ENCODE results near the gene WFDC5. TPM values are rescaled to one million over a fixed set of nuclear protein-coding genes. Genes with fewer than 3 reads are reported as not detected.

The WFDC5 gene
- total and polyA plus RNA-seq, 10 of the 15 experiments (the other 5 are each of a cell fraction or from before 2014, with no cell fraction given), result 0.20 to 0.26 (median 0.21) TPM; not detected in 7

DNA sequence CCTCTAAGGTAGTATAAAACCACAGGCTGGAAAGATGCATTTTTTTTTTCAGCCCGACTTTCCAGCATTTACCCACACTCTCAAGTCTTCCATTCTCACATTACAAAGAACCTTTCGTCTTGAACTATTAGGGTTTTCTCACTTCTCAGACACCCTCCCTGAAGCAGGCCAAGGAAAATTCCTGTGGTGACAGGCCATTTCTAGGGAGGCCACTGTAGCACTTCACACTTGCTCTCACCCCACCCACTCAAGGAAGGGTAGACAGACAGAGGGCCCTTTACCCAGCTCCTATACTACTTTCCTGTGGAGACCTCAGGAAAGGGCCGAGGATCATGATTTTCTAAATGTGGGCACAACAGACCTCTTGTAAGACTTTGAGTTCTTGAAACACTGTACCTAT lies 41.8 kb downstream of the WFDC5 start:
- ChIA-PET CTCF (interaction anchor here (0.6 to 3.0 kb wide), 4 partner anchors 13 to 30 kb away, joined by 3 to 20 read pairs (median 6); no protein-coding TSS in a partner anchor), SMC1A (ENCODE audit: uncharacterized antibody, unreplicated experiment) (no interaction called here), RAD21 (ENCODE audit: unreplicated experiment) (interaction anchor here (1.7 kb wide), 1 partner anchor 29 kb away, joined by 5 read pairs; no protein-coding TSS in a partner anchor), POLR2A (interaction anchor here (0.6 kb wide), 1 partner anchor 106 kb away, joined by 3 read pairs; no protein-coding TSS in a partner anchor)
- in situ Hi-C loops (cut with MboI) (no loop called here), intact Hi-C loops (cut with micrococcal nuclease; ENCODE audit: unreplicated experiment) (no loop called here)
- H3K9me3 ChIP-seq (replicated peaks; ENCODE audit: control insufficient read depth, insufficient read depth, low read length), result no peaks in the 10 kb centered on the region
- no peak overlapping the region for H3K4me2 ChIP-seq (ENCODE audit: control insufficient read depth, insufficient read depth)
- no peak for DNase-seq (ENCODE audit: low read depth, low spot score)
- H2AFZ ChIP-seq (ENCODE audit: control insufficient read depth, low read depth, low read length), result no peak overlapping the region
- FAIRE-seq, result no peak
- H3K27me3 ChIP-seq (replicated peaks in 1 of 2; ENCODE audit: control insufficient read depth in 2 of 2, insufficient read depth in 2 of 2, low read length in 1 of 2), result no peaks in the 10 kb centered on the region
- H3K4me1 ChIP-seq (ENCODE audit: control insufficient read depth, insufficient read depth, low read length), result no peaks in the 10 kb centered on the region
- H4K20me1 ChIP-seq (ENCODE audit: control insufficient read depth, insufficient read depth), result no peaks in the 10 kb centered on the region
- H3K9ac ChIP-seq (ENCODE audit: control insufficient read depth, insufficient read depth, low read length), result no peak overlapping the region
- no peak for ATAC-seq
- H3K36me3 ChIP-seq (ENCODE audit: control insufficient read depth in 2 of 2, insufficient read depth in 2 of 2, low read length in 1 of 2), result peaks cover 17 to 27% of the 10 kb centered on the region in 2 experiments
- no peak overlapping the region for H3K4me3 ChIP-seq
- no TSS peak for BruUV-seq (replicated peaks)
- no peak overlapping the region for H3K27ac ChIP-seq (ENCODE audit: control insufficient read depth, insufficient read depth)
- peaks cover 3% of the 10 kb centered on the region for H3K79me2 ChIP-seq (ENCODE audit: control insufficient read depth, insufficient read depth, low read length)
- 94% methylated on average over 3 of the region's 3 CpGs for WGBS (ENCODE audit: insufficient coverage, insufficient replicate concordance, low lambda C conversion rate, missing lambda C conversion rate)
- TF ChIP-seq NFYA (IDR thresholded peaks at IDR 0.05; ENCODE audit: borderline replicate concordance, low read depth, low read length) (no peak), ESRRA (IDR thresholded peaks at IDR 0.05; ENCODE audit: low read length) (no peak), SKIL (IDR thresholded peaks at IDR 0.05; ENCODE audit: low read depth, poor library complexity, severe bottlenecking) (no peak), BCLAF1 (IDR thresholded peaks at IDR 0.05) (no peak), KLF5 (IDR thresholded peaks at IDR 0.05; ENCODE audit: partially characterized antibody) (no peak), MXI1 (IDR thresholded peaks at IDR 0.05; ENCODE audit: low read depth, low read length) (no peak), EZH2 (IDR thresholded peaks at IDR 0.05; ENCODE audit: borderline replicate concordance, control insufficient read depth, low read depth, low read length) (no peak), SMC3 (IDR thresholded peaks at IDR 0.05; ENCODE audit: borderline replicate concordance, low read length) (no peak), IRF3 (IDR thresholded peaks at IDR 0.05) (no peak), POLR2AphosphoS2 (IDR thresholded peaks at IDR 0.05; ENCODE audit: low read depth, low read length) (no peak), SRF (IDR thresholded peaks at IDR 0.05; ENCODE audit: low read depth in 2 of 2, low read length in 2 of 2) (no peak), POLR2AphosphoS5 (IDR thresholded peaks at IDR 0.05; ENCODE audit: low read length) (no peak), NR2F1 (conservative IDR thresholded peaks at IDR 0.05) (no peak)
- TF ChIP-seq, protein P1, sequence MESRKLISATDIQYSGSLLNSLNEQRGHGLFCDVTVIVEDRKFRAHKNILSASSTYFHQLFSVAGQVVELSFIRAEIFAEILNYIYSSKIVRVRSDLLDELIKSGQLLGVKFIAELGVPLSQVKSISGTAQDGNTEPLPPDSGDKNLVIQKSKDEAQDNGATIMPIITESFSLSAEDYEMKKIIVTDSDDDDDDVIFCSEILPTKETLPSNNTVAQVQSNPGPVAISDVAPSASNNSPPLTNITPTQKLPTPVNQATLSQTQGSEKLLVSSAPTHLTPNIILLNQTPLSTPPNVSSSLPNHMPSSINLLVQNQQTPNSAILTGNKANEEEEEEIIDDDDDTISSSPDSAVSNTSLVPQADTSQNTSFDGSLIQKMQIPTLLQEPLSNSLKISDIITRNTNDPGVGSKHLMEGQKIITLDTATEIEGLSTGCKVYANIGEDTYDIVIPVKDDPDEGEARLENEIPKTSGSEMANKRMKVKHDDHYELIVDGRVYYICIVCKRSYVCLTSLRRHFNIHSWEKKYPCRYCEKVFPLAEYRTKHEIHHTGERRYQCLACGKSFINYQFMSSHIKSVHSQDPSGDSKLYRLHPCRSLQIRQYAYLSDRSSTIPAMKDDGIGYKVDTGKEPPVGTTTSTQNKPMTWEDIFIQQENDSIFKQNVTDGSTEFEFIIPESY (IDR thresholded peaks at IDR 0.05), result no peak
- TF ChIP-seq, protein P2, sequence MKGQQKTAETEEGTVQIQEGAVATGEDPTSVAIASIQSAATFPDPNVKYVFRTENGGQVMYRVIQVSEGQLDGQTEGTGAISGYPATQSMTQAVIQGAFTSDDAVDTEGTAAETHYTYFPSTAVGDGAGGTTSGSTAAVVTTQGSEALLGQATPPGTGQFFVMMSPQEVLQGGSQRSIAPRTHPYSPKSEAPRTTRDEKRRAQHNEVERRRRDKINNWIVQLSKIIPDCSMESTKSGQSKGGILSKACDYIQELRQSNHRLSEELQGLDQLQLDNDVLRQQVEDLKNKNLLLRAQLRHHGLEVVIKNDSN (IDR thresholded peaks at IDR 0.05; ENCODE audit: borderline replicate concordance, extremely low read length, insufficient read depth, low read depth, low read length), result no peak
